Liver (tissue), 3 donors: Measurements from ENCODE around the gene ECI1.

Experiments used
- ATF3 ChIP-seq: IDR thresholded peaks from 2 replicates; pipeline ENCODE4 v1.6.1; 2016; ENCODE audit warnings: antibody characterized with exemption
- CTCF ChIP-seq: fragments of 150-350 bp; IDR thresholded peaks from 2 replicates; pipeline ENCODE4 v1.5.1; 2017; ENCODE audit warnings: improper control_type of control experiment, low read depth, low read length; ENCODE audit not compliant: missing input control
- EGR1 ChIP-seq, 2 donors: IDR thresholded peaks; 2 replicates each; pipeline ENCODE4 v1.6.1; 2016 to 2018; ENCODE audit warnings: antibody characterized with exemption in 2 of 2, low read depth in 2 of 2
- GABPA ChIP-seq, 2 donors: IDR thresholded peaks in 1 of 2; conservative IDR thresholded peaks in 1 of 2; 2 replicates each; pipeline ENCODE4 v1.6.1; 2016; ENCODE audit warnings: antibody characterized with exemption in 2 of 2, mild to moderate bottlenecking in 1 of 2, moderate library complexity in 1 of 2
- MAX ChIP-seq: IDR thresholded peaks from 2 replicates; pipeline ENCODE4 v1.6.1; 2016; ENCODE audit warnings: antibody characterized with exemption
- REST ChIP-seq: IDR thresholded peaks from 2 replicates; pipeline ENCODE4 v1.6.1; 2016; ENCODE audit warnings: antibody characterized with exemption, mild to moderate bottlenecking
- TAF1 ChIP-seq: conservative IDR thresholded peaks from 2 replicates; pipeline ENCODE4 v1.6.1; 2016; ENCODE audit warnings: antibody characterized with exemption, mild to moderate bottlenecking
- YY1 ChIP-seq: IDR thresholded peaks from 2 replicates; pipeline ENCODE4 v1.6.1; 2016; ENCODE audit warnings: antibody characterized with exemption, mild to moderate bottlenecking
- ZBTB33 ChIP-seq: IDR thresholded peaks from 2 replicates; pipeline ENCODE4 v1.6.1; 2016; ENCODE audit warnings: antibody characterized with exemption
- donor health status: healthy.
- donor health status: healthy.

- TF ChIP-seq CTCF (no peak), EGR1 (IDR thresholded peaks at IDR 0.05; ENCODE audit: low read depth in 2 of 2) (no peak), YY1 (no peak), MAX (no peak), ZBTB33 (no peak), TAF1 (no peak), REST (no peak), ATF3 (no peak), GABPA (IDR thresholded peaks at IDR 0.05 in 1 of 2, conservative IDR thresholded peaks at IDR 0.05 in 1 of 2) (no peak)
These were observed 38.7 kb downstream of the ECI1 start for GRCh38 chr16:2212362-2213324.
